ENCODE results near the gene LRCOL1. TPM values are rescaled to one million over a fixed set of nuclear protein-coding genes. Genes with fewer than 3 reads are reported as not detected.

The LRCOL1 gene
- total and polyA plus RNA-seq, 2 of the 13 experiments (the other 11 are each of a cell fraction or from before 2014, with no cell fraction given) = not detected

- peak; percentile 37; the same call in 1 of the 2 replicates for TF ChIP-seq ZBED4 (CRISPR knock-in tag; IDR thresholded peaks at IDR 0.05; ENCODE audit: borderline replicate concordance)
- TF ChIP-seq HDAC2 (CRISPR knock-in tag; IDR thresholded peaks at IDR 0.05) = peak; percentile 62; the same call in 1 of the 2 replicates
- TF ChIP-seq POGK (CRISPR knock-in tag; conservative IDR thresholded peaks at IDR 0.05) = peak; percentile 50; the same call in 1 of the 2 replicates
- TF ChIP-seq GATAD1 (CRISPR knock-in tag; IDR thresholded peaks at IDR 0.05) = peak; percentile 58; the same call in 1 of the 2 replicates
- peak; percentile 80; the same call in 1 of the 2 replicates for TF ChIP-seq NFKB2 (CRISPR knock-in tag; IDR thresholded peaks at IDR 0.05; ENCODE audit: borderline replicate concordance)
- TF ChIP-seq PATZ1 (CRISPR knock-in tag; IDR thresholded peaks at IDR 0.05) = peak; percentile 63
- TF ChIP-seq ZNF563 (CRISPR knock-in tag; IDR thresholded peaks at IDR 0.05) = peak; percentile 55; the same call in 1 of the 2 replicates
- peak; percentile 24; the same call in 1 of the 2 replicates for TF ChIP-seq RXRA (CRISPR knock-in tag; IDR thresholded peaks at IDR 0.05)
- peak; percentile 56; the same call in 1 of the 2 replicates for TF ChIP-seq ZNF614 (CRISPR knock-in tag; IDR thresholded peaks at IDR 0.05; ENCODE audit: borderline replicate concordance)
- no peak for TF ChIP-seq CENPBD1 (CRISPR knock-in tag; IDR thresholded peaks at IDR 0.05; ENCODE audit: borderline replicate concordance, low read depth)
- TF ChIP-seq ZBTB20 (CRISPR knock-in tag; IDR thresholded peaks at IDR 0.05; ENCODE audit: borderline replicate concordance, low read depth) = 0 out of 2 replicates have a peak, but pooled peaks have one; percentile 38
- TF ChIP-seq MYC (CRISPR knock-in tag; IDR thresholded peaks at IDR 0.05; ENCODE audit: borderline replicate concordance) = peak; percentile 46; the same call in 1 of the 2 replicates
- TF ChIP-seq ZNF660 (CRISPR knock-in tag; IDR thresholded peaks at IDR 0.05; ENCODE audit: borderline replicate concordance, low read depth) = no peak
- TF ChIP-seq HMG20A (CRISPR knock-in tag; IDR thresholded peaks at IDR 0.05; ENCODE audit: borderline replicate concordance) = 0 out of 2 replicates have a peak, but pooled peaks have one; percentile 15
- TF ChIP-seq ZMYM3 (CRISPR knock-in tag; IDR thresholded peaks at IDR 0.05) = peak; percentile 49
- TF ChIP-seq LBX2 (CRISPR knock-in tag; IDR thresholded peaks at IDR 0.05; ENCODE audit: borderline replicate concordance) = 0 out of 2 replicates have a peak, but pooled peaks have one; percentile 21
Measured at GRCh38 chr12:132600048-132601032, 10.0 kb downstream of the LRCOL1 start (continued).

All from HepG2 (cell line).